Osteocyte (in vitro differentiated cells): ENCODE results near the gene SERTAD2. TPM values are rescaled to one million over a fixed set of nuclear protein-coding genes. Genes with fewer than 3 reads are reported as not detected.

Source experiments
- DNase-seq: peaks from one replicate; pipeline ENCODE4 v3.0.0; 2021; ENCODE audit warnings: mixed read lengths; ENCODE audit not compliant: unreplicated experiment; ENCODE audit errors: extremely low spot score
- H3K27ac Mint-ChIP-seq: one replicate; pipeline ENCODE4 v1.8.0; 2021; ENCODE audit warnings: mild to moderate bottlenecking, mixed read lengths; ENCODE audit not compliant: unreplicated experiment
- H3K27me3 Mint-ChIP-seq: one replicate; pipeline ENCODE4 v1.8.0; 2021; ENCODE audit warnings: mixed read lengths; ENCODE audit not compliant: unreplicated experiment
- H3K36me3 Mint-ChIP-seq: one replicate; pipeline ENCODE4 v1.8.0; 2021; ENCODE audit warnings: mixed read lengths; ENCODE audit not compliant: unreplicated experiment
- H3K4me1 Mint-ChIP-seq: one replicate; pipeline ENCODE4 v1.8.0; 2021; ENCODE audit warnings: mixed read lengths; ENCODE audit not compliant: unreplicated experiment
- H3K4me3 Mint-ChIP-seq: one replicate; pipeline ENCODE4 v1.8.0; 2021; ENCODE audit warnings: mild to moderate bottlenecking, moderate library complexity, mixed read lengths; ENCODE audit not compliant: unreplicated experiment
- H3K9me3 Mint-ChIP-seq: one replicate; pipeline ENCODE4 v1.8.0; 2021; ENCODE audit warnings: mixed read lengths; ENCODE audit not compliant: unreplicated experiment
- CTCF ChIP-seq: fragments of 200-600 bp; sonication (generic); IDR thresholded peaks from 2 replicates; pipeline ENCODE4 v1.5.0; 2021; ENCODE audit warnings: antibody characterized with exemption, mild to moderate bottlenecking, moderate library complexity
- total RNA-seq: library from RNA; stranded (reverse); gene quantifications from 2 replicates; pipeline ENCODE4 v1.2.1, GENCODE V29; 2021

SERTAD2 gene
- total RNA-seq, 1 donor from 2014 or later = 17.4 TPM

- H3K36me3 Mint-ChIP-seq = no peaks in the 10 kb centered on the region
- peaks cover 20% of the 10 kb centered on the region for H3K4me1 Mint-ChIP-seq
- TF ChIP-seq CTCF = no peak
- no peak overlapping the region for H3K27ac Mint-ChIP-seq
- H3K4me3 Mint-ChIP-seq = no peak overlapping the region
- H3K9me3 Mint-ChIP-seq = no peaks in the 10 kb centered on the region
- no peak for DNase-seq
- peaks cover 7% of the 10 kb centered on the region for H3K27me3 Mint-ChIP-seq
Observed at GRCh38 chr2:64615192-64615763, 38.4 kb downstream of the SERTAD2 start.

DNA sequence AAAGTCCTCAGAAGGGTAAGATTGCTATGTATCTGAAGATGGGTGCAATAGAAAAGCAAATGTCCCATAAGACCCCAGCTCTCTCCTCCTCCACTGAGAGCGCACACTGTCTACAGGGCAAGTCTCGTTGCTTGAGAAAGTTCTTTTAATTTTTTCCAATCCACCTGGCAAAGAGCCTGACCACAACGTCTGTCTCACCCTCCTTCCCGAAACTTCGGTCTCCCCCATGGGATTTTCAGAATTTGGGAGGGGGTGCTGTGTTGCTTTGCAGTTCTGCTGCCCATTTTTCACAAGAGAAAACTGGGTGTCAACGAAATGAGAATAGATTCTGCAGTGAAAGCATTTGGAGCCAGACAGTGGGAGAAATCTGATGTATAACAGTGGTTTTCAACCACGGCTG is 40.4 kb downstream of the SERTAD2 start:
- Mint-ChIP-seq H3K27ac (no peak overlapping the region), H3K27me3 (peaks cover 7% of the 10 kb centered on the region), H3K4me1 (peaks cover 23% of the 10 kb centered on the region), H3K9me3 (no peaks in the 10 kb centered on the region), H3K4me3 (no peak overlapping the region), H3K36me3 (no peaks in the 10 kb centered on the region)
- DNase-seq = peak; percentile 40
- no peak for TF ChIP-seq CTCF

- Mint-ChIP-seq H3K36me3 (no peaks in the 10 kb centered on the region), H3K4me1 (peaks cover 18% of the 10 kb centered on the region), H3K27me3 (peaks cover 7% of the 10 kb centered on the region), H3K4me3 (no peak overlapping the region), H3K27ac (no peak overlapping the region), H3K9me3 (no peaks in the 10 kb centered on the region)
- no peak for TF ChIP-seq CTCF
- peak; percentile 30 for DNase-seq
Observed at GRCh38 chr2:64612575-64613195, 41.0 kb downstream of the SERTAD2 start.

- Mint-ChIP-seq H3K27me3 (peaks cover 7% of the 10 kb centered on the region), H3K9me3 (no peaks in the 10 kb centered on the region), H3K36me3 (no peaks in the 10 kb centered on the region), H3K4me3 (no peak overlapping the region), H3K27ac (no peak overlapping the region), H3K4me1 (peaks cover 10% of the 10 kb centered on the region)
- DNase-seq = peak; percentile 27
- no peak for TF ChIP-seq CTCF
Observed at GRCh38 chr2:64610316-64610855, 43.3 kb downstream of the SERTAD2 start.

GRCh38 chr2:64609942-64610281 is 43.8 kb downstream of the SERTAD2 start:
- Mint-ChIP-seq H3K36me3 (no peaks in the 10 kb centered on the region), H3K4me1 (peaks cover 10% of the 10 kb centered on the region), H3K27me3 (peaks cover 7% of the 10 kb centered on the region), H3K9me3 (no peaks in the 10 kb centered on the region), H3K27ac (no peak overlapping the region), H3K4me3 (no peak overlapping the region)
- no peak for DNase-seq
- TF ChIP-seq CTCF = no peak
